BJ (cell line): Measurements from ENCODE around the gene LRMDA. TPM values are rescaled to one million over a fixed set of nuclear protein-coding genes. Genes with fewer than 3 reads are reported as not detected.

ENCODE experiments used
- CTCF ChIA-PET: fragments of 350-600 bp; formaldehyde crosslinking; extraction: SDS; loops from one replicate; lab custom pipeline; 2021; ENCODE audit warnings: antibody characterized with exemption, inconsistent platforms; lab: Yijun Ruan, JAX
- POLR2A ChIA-PET: fragments of 300-600 bp; sonication (Branson Sonifier 250); formaldehyde crosslinking; extraction: SDS; loops from one replicate; lab custom pipeline; 2021; ENCODE audit warnings: antibody characterized with exemption; lab: Charles Lee
- DNase-seq: peaks from one replicate; pipeline ENCODE4 v3.0.0-alpha.2; 2011; ENCODE audit warnings: low read depth
- H3K27me3 ChIP-seq: 2 replicates; pipeline ENCODE4 v1.6.0; 2011; ENCODE audit warnings: low read length; ENCODE audit not compliant: control insufficient read depth, insufficient read depth
- H3K36me3 ChIP-seq: 2 replicates; pipeline ENCODE4 v1.5.1; 2011; ENCODE audit warnings: low read length; ENCODE audit not compliant: control insufficient read depth, insufficient read depth
- H3K4me3 ChIP-seq: 2 replicates; pipeline ENCODE4 v1.5.1; 2011; ENCODE audit warnings: low read depth, mild to moderate bottlenecking, control low read depth, low read length
- CTCF ChIP-seq: IDR thresholded peaks from 2 replicates; pipeline ENCODE4 v1.5.1; 2011; ENCODE audit warnings: low read depth, mild to moderate bottlenecking, control low read depth, inconsistent platforms, low read length, moderate library complexity; ENCODE audit not compliant: insufficient read depth
- polyA plus RNA-seq: library from polyadenylated mRNA; depleted of rRNA; stranded (reverse); fragments of >200 nt; gene quantifications from 2 replicates; pipeline ENCODE4 v1.2.3, GENCODE V29; 2011

LRMDA gene
- polyA plus RNA-seq, 1 experiment = not detected

- Histone ChIP-seq H3K36me3 (no peaks in the 10 kb centered on the region), H3K4me3 (no peak overlapping the region), H3K27me3 (no peaks in the 10 kb centered on the region; the same call in 1 of the 2 replicates)
- ChIA-PET CTCF (interaction anchor here (0.7 kb wide), 1 partner anchor 126 kb away, joined by 3 read pairs; no protein-coding TSS in a partner anchor), POLR2A (no interaction called here)
- no peak for TF ChIP-seq CTCF
- no peak for DNase-seq
These were observed 174.9 kb downstream of the LRMDA start for GRCh38 chr10:75606203-75606779.

- H3K27me3 ChIP-seq = peaks cover 2% of the 10 kb centered on the region
- POLR2A ChIA-PET = no interaction called here
- TF ChIP-seq CTCF = no peak
- CTCF ChIA-PET = interaction anchor here (0.7 kb wide), 1 partner anchor 8 kb away, joined by 3 read pairs; no protein-coding TSS in a partner anchor
- H3K4me3 ChIP-seq = no peak overlapping the region
- DNase-seq = no peak
- no peaks in the 10 kb centered on the region for H3K36me3 ChIP-seq
These were observed 176.2 kb downstream of the LRMDA start for GRCh38 chr10:75607576-75607975.

- TF ChIP-seq CTCF = no peak
- Histone ChIP-seq H3K36me3 (no peaks in the 10 kb centered on the region), H3K27me3 (peaks cover 2% of the 10 kb centered on the region), H3K4me3 (no peak overlapping the region)
- POLR2A ChIA-PET = no interaction called here
- DNase-seq = no peak
- CTCF ChIA-PET = interaction anchor here (0.9 kb wide), 1 partner anchor 13 kb away, joined by 4 read pairs; no protein-coding TSS in a partner anchor
These were observed 178.8 kb downstream of the LRMDA start for GRCh38 chr10:75610183-75610582.

GRCh38 chr10:75611172-75611992, 180.0 kb downstream of the LRMDA start:
- TF ChIP-seq CTCF = no peak
- ChIA-PET POLR2A (no interaction called here), CTCF (interaction anchor here (0.9 kb wide), 1 partner anchor 20 kb away, joined by 3 read pairs; no protein-coding TSS in a partner anchor)
- DNase-seq = no peak
- no peaks in the 10 kb centered on the region for H3K36me3 ChIP-seq
- peaks cover 2% of the 10 kb centered on the region for H3K27me3 ChIP-seq
- no peak overlapping the region for H3K4me3 ChIP-seq

- no peak for TF ChIP-seq CTCF
- H3K4me3 ChIP-seq = no peak overlapping the region
- DNase-seq = no peak
- peaks cover 2% of the 10 kb centered on the region for H3K27me3 ChIP-seq
- ChIA-PET POLR2A (no interaction called here), CTCF (interaction anchor here (0.9 kb wide), 1 partner anchor 19 kb away, joined by 3 read pairs; no protein-coding TSS in a partner anchor)
- no peaks in the 10 kb centered on the region for H3K36me3 ChIP-seq
These were observed 180.6 kb downstream of the LRMDA start for GRCh38 chr10:75611993-75612372.
